GM13977 (cell line): ENCODE measurements around the gene COL5A1.

ENCODE experiments used
- DNase-seq: peaks from one replicate; pipeline ENCODE4 v3.0.0; 2012; ENCODE audit warnings: low spot score
- in situ Hi-C: fragments of 300-500 bp; cut with MboI; formaldehyde crosslinking; loops from one replicate; pipeline ENCODE4 v1.12.0; 2022; ENCODE audit warnings: low sequenced_read_pairs, low pct_unique_long_range_greater_than_20kb, mixed read lengths, inconsistent platforms; ENCODE audit not compliant: unreplicated experiment
- TF ChIP-seq, protein P1 (sequence below): IDR thresholded peaks from 2 replicates; pipeline ENCODE4 v1.5.1; 2012; ENCODE audit warnings: mild to moderate bottlenecking, control low read depth; ENCODE audit not compliant: insufficient read depth; ENCODE audit errors: extremely low read depth, missing control alignments

COL5A1 gene

DNA sequence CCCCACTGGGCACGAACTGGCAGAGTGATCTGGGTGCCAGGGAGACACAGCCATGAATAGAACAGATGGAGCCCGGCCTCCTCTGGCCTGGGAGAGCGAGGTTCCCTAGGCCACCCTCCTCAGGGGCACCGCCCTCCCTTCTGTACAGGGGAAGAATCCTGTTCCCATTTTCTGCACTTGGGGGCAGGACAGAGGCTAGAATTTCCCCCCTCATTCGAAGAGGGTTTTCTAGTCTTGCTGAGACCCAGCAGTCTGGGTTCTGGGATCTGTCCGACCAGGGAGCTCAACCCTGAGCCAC is 52.7 kb downstream of the COL5A1 start:
- in situ Hi-C loops, result loop anchor here (25.0 kb wide), 1 partner anchor 718 kb away; no protein-coding TSS in a partner anchor
- no peak for DNase-seq
- TF ChIP-seq, protein P1, sequence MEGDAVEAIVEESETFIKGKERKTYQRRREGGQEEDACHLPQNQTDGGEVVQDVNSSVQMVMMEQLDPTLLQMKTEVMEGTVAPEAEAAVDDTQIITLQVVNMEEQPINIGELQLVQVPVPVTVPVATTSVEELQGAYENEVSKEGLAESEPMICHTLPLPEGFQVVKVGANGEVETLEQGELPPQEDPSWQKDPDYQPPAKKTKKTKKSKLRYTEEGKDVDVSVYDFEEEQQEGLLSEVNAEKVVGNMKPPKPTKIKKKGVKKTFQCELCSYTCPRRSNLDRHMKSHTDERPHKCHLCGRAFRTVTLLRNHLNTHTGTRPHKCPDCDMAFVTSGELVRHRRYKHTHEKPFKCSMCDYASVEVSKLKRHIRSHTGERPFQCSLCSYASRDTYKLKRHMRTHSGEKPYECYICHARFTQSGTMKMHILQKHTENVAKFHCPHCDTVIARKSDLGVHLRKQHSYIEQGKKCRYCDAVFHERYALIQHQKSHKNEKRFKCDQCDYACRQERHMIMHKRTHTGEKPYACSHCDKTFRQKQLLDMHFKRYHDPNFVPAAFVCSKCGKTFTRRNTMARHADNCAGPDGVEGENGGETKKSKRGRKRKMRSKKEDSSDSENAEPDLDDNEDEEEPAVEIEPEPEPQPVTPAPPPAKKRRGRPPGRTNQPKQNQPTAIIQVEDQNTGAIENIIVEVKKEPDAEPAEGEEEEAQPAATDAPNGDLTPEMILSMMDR, result no peak

DNA sequence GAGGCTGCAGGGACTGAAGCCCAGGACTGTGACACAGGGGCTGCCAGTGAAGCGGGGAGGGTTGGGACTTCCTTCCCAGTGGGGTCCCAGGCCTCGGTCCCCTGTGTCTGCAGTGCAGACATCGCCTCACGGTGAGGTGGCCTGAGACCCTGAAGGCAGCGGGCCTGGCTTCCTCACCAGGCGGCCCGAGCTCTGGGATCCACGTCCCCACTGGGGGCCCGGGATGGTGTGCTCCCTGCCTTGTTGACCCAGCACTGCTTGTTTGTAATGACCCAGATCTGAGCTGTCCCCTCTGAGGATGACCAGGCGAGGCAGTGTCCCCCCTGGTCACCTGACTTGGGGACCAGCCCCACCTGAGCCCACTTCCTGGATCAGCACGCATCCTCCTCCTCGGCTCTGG is 53.1 kb downstream of the COL5A1 start:
- TF ChIP-seq, protein P1, result no peak
- no peak for DNase-seq
- in situ Hi-C loops, result loop anchor here (25.0 kb wide), 1 partner anchor 718 kb away; no protein-coding TSS in a partner anchor

DNA sequence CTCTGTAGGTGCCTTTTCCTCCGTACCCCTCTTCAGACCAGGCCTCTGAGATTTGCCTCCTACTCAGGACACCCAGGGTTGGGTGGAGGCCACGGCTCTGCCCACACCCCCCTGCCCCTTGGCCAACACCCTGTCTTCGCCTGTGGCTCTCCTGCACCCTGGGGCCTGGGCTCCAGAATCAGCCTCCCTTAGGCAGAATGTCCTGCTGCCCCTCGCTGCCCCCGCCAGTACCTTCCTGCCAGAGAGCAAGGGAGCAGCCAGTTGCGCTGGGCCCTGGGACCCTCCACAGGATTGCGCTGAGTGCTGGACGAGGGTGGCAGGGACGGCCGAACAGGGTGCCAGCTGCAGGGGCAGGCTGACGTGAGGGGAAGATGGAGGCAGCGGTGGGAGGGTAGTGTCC is 53.5 kb downstream of the COL5A1 start:
- TF ChIP-seq, protein P1, result no peak
- in situ Hi-C loops, result loop anchor here (25.0 kb wide), 1 partner anchor 717 kb away; no protein-coding TSS in a partner anchor
- DNase-seq, result no peak

DNA sequence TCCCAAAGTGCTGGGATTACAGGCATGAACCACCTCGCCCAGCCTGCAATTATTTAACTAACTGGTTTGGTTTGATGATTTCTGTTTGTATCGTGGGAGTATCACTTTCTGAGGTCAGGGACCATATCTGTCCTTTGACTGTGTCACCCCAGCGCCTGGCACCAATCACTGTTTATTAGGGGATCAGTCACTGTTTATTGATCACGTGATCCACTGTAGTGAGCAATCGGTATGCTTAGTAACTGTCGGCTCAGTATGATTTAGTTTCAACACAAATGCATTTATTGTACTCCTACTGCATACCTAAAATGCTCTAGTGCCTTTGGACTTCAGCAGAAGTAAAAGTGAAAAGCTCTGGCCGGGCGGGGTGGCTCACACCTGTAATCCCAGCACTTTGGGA is 54.8 kb downstream of the COL5A1 start:
- in situ Hi-C loops, result loop anchor here (25.0 kb wide), 1 partner anchor 716 kb away; no protein-coding TSS in a partner anchor
- TF ChIP-seq, protein P1, result no peak
- DNase-seq, result no peak

DNA sequence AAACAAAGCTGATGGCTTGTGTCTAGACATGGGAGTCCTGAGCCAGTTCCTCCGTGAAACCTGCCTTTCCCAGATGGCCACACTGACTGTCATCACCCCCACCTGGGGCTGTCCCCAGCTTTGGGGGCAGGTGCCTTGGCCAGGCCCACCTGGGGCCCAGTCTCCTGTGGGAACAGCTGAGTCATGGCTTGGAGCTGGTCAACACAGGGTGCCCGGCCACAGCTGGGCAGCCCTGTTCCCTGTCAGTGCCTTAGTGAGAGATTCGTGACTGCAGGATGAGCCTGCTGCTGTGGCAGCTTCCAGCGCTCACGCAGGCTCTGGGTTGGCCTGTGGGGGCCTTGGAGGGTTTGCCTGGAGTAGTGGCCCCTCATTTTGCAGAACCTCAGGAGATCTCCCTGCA is 56.5 kb downstream of the COL5A1 start:
- in situ Hi-C loops, result loop anchor here (25.0 kb wide), 1 partner anchor 714 kb away; no protein-coding TSS in a partner anchor

DNA sequence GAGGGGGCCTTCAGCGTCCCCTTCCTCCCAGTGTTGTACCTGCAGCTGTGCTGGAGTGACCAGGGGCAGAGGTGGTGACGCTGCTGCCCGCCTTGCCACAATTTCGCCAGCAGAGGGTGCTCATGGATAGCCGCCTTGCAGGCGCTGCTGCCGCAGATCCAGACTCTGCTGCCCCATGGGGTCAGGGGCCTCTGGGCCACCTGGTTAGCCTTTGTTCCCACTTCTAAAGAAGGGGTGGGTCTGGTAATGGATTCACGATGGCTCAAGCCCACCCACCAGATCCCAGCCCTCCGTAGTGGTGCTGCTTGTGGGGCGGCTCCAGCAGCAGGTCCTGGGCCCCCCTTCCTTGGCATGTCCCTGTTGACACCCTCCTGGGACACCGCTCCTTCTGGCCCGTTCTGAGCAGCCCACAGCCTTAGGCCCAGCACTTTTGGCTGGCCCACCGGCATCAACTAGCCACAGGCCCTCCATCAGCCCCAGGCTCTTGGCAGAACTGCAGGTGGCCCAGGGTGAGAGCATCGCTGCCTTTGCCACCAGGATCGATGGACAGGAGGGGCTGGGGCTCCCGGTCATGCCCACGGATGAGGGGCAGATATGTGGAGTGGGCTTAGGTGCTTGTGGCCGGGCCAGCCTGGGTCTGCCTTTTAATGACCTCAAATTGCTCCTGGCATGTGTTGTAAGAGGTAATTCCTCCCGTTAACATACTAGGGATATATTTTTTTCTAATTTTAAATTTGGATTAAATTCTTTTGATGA is 57.2 kb downstream of the COL5A1 start:
- TF ChIP-seq, protein P1, result peak; percentile 94
- DNase-seq, result peak; percentile 86
- in situ Hi-C loops, result loop anchor here (25.0 kb wide), 1 partner anchor 714 kb away; no protein-coding TSS in a partner anchor

More for the DNA sequence above, 56.5 kb downstream of the COL5A1 start:
- DNase-seq, result no peak
- TF ChIP-seq, protein P1, result no peak

DNA sequence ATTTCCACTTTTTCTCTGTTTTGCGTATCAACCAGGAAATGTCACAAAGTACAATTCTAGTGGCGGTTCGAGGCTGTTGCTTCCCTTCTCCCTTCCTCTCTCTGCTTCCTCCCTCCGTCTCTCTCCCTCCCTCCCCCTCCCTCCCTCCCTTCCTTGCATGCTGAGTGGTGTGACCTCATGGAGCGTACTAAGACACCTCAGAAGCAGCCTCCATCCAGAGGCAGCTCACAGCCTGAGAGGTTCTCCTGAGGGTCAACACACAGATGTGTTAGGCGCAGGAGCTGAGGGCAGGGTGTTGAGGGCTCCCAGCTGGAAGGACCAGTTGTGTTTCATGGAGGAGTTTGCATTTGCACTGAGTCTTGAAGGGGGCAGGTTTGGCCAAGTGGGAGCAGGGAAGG is 57.7 kb downstream of the COL5A1 start:
- in situ Hi-C loops, result loop anchor here (25.0 kb wide), 1 partner anchor 713 kb away; no protein-coding TSS in a partner anchor
- DNase-seq, result no peak
- TF ChIP-seq, protein P1, result no peak
